GM18870 (cell line): ENCODE measurements around the gene TPH1.
"Not testable (repeated sequence)": the region's sequence is repeated elsewhere in the genome, so short reads cannot be mapped to it uniquely, and the experiment has no call there.

Experiments used
- ATAC-seq: cut with Tn5 transposase; IDR thresholded peaks from one replicate; pipeline ENCODE4 v1.9.1; 2021; ENCODE audit warnings: moderate library complexity; ENCODE audit not compliant: unreplicated experiment

TPH1 gene

DNA sequence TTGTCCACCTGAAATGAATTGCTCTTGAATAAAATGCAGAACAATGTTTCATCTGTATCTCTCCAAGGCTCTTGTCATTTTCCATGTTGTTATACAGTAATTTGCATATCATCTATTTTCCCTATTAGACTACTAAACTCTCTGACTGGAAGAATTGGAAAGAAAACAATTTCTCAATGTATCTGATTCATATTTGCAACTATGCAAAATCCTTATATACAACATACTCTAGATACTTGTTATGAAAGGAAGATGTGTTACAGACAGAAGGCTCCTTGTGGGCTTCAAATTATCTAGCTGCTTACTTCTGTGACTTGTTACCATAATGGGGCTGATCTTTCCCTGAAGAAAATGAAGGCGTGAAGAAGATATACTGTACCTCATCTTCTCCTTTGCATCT is 23.6 kb downstream of the TPH1 start:
- no peak for ATAC-seq

DNA sequence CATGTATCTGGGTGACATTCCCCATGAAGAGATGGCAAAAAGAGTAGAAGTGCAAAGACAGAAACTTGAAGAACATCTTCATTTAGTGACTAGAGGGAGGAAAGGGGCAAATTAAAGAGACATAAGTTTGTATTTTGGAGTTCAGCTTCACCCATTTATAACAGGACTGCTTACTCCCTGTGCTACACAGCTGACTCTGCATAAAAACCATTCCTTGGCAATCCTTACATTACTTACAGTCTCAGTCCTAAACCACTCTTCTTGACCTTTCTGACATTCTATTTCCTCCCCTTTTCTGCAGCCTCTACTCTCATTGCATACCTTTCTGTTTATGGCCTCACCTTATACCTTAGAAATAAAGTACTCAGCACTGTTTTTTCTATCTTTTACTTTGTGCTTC is 26.4 kb downstream of the TPH1 start:
- no peak for ATAC-seq

DNA sequence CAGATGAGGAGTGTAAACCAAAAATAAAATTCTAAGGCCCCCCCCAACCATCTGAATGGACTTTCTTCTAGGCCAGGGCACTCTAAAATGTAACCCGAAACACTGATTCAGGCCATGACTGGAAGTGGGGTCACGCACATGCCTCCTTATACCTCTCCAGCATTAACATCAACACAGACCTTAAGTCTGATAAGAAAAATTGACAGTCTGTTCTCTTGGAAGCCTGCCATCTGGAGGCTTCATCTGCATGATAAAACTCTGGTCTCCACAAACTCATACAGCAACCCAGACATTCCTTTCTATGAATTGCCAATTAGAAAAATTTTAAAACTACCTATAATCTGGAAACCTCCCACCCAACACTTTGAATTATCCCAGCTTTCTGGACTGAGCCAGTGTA is 29.3 kb downstream of the TPH1 start:
- ATAC-seq: no peak

DNA sequence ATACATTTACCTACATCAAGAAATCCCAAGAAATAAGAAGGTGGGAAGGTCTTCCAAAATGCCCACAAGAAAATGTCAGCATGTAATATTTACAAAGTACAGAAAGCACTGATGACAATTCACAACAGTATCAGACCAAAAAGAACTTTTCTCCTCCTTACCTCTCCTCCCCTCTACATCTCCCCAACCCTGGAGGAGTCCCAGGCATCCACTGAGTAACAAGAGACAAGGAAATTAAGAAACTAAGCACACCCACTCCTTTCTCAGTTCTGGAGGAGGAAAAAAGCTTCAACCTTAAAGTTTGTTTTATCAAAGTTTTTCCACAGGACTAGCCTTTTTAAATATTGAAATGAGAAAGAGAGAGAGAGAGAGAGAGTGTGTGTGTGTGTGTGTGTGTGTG is 31.2 kb downstream of the TPH1 start:
- no peak for ATAC-seq

- no peak for ATAC-seq
Observed at GRCh38 chr11:18013790-18014507, 32.1 kb downstream of the TPH1 start.

DNA sequence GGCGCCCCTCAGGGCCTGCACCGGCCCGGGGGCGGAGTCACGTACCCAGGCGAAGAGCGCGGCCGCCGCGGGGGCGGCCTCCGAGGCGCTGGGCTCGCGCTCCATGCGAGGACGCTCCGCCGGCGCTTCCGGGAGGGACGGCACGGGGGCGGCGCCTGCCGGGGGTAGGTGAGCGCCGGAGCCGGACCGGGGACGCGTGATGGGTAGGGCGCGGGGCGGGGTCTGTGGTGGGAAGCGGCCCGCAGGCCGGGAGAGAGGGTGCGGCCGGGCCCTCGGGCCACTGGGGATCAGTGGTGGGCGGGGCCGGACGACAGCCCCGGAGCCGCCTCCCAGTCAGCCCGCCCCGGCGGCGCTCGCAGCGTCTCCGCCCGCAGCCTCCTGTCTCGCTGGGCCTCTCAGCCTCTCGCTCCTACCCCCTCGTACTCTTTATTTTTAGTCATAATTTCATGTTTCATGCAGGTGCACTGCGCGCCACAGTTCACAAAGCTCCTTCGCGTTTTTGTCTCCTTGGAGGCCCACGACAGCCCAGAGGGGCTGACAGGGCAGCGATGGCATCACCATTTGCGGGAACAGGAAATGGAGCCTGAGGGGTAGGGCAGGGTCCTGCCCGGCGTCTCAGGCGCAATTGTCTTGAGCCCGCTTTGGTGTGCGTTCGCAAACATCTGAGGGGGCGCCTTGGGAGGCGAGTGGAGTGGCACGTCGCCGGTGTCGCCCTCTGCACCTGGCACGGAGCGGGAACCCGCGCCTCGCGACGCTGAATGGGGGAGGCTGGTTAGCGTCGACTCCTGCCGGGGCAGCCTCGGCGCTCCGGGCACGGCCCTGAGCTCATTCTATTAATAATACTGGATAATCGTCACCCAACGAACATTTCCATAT is 32.9 kb downstream of the TPH1 start, which contains the start of gene SERGEF:
Gene SERGEF (minus strand): TSS at position 142 of the 876 bp plus-strand sequence. CDS start 37 bp downstream, at position 105.
- peak; percentile 74 for ATAC-seq

- no peak for ATAC-seq
Observed at GRCh38 chr11:18012122-18012905, 33.8 kb downstream of the TPH1 start.

DNA sequence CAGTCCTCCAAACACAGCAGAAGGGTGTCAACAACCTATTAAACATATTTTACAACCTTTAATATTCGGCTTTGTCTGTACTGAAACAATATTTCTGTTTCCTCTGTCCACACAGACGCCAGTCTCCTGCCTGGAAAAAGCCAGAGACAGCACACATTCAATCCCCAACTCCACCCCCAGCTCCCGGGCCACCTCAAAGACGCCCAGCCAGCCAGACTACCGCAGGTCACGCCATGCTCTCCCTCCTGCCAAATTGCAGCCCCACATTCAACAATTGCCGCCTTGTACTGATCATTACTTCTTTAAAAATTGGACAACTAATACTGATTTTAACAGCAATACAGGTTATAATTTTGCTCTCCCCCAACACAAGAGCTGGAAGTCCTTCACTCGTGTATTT is 34.4 kb downstream of the TPH1 start:
- no peak for ATAC-seq

- ATAC-seq: no peak
Observed at GRCh38 chr11:18010977-18011586, 35.0 kb downstream of the TPH1 start.

DNA sequence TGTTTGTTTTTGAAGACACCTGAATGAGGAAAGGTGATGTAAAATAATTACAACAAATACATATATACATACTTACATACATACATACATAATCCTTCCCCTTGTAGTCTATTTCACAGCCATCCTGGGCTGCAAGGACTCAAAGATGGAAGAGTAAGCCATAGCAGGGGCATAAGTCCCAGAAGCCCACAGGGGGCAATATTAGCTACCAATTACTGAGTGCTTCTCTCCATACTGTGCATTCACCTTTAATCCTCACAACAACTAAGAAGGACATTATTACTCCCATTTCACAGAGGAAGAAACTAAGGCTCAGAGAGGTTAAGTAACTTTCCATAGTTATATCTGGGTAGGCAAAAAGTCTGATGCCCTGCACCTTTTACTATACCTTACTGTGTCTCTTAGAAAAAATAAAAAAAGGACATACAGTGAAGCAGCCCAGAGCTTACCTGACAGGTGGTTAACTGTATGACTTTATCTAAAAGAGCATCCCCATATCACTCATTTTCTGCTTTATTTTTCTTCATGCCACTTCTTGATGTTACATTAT is 35.9 kb downstream of the TPH1 start:
- no peak for ATAC-seq

- ATAC-seq: no peak
Observed at GRCh38 chr11:18005376-18006129, 40.5 kb downstream of the TPH1 start.

- no peak for ATAC-seq
Observed at GRCh38 chr11:18001191-18001590, 44.9 kb downstream of the TPH1 start.

- ATAC-seq: peak; percentile 80
Observed at GRCh38 chr11:18000760-18001159, 45.3 kb downstream of the TPH1 start.

DNA sequence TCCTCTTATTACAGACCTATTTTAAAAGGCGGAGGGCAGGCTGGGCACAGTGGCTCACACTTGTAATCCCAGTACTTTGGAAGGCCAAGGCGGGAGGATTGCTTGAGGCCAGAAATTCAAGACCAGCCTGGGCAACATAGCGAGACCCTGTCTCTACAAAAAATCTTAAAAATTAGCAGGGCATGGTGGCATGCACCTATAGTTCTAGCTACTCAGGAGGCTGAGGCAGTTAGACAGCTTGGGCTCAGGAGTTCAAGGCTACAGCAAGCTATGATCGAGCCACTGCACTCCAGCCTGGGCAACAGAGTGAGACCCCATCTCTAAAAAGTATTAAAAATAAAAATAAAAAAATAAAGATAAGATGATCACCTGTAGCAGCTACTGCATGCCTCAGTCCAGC is 45.9 kb downstream of the TPH1 start:
- not testable (repeated sequence) for ATAC-seq
